ENCODE results near the gene ADAMTS5.

Gene ADAMTS5

GRCh38 chr21:26883768-26884167, 83.1 kb downstream of the ADAMTS5 start:
- DNase-seq (ENCODE audit: low read depth in 1 of 2, low spot score in 1 of 2): no peak
- no peak overlapping the region for H3K4me3 ChIP-seq (replicated peaks; ENCODE audit: insufficient read depth, low read length)
- TF ChIP-seq CTCF (IDR thresholded peaks at IDR 0.05; ENCODE audit: insufficient read depth, low read length) (no peak), POLR2AphosphoS5 (IDR thresholded peaks at IDR 0.05; ENCODE audit: low read depth) (no peak), SPI1 (IDR thresholded peaks at IDR 0.05; ENCODE audit: borderline replicate concordance, low read depth) (no peak), GABPA (IDR thresholded peaks at IDR 0.05; ENCODE audit: low read depth) (no peak), REST (IDR thresholded peaks at IDR 0.05; ENCODE audit: insufficient replicate concordance, low read depth) (no peak)

GRCh38 chr21:26881504-26882228, 85.2 kb downstream of the ADAMTS5 start:
- DNase-seq (ENCODE audit: low read depth in 1 of 2, low spot score in 1 of 2): no peak

More at GRCh38 chr21:26883768-26884167, 83.1 kb downstream of the ADAMTS5 start:
- Histone ChIP-seq H3K27ac (replicated peaks) (no peak overlapping the region), H3K27me3 (ENCODE audit: insufficient read depth, poor library complexity, severe bottlenecking) (no peaks in the 10 kb centered on the region)

More at GRCh38 chr21:26881504-26882228, 85.2 kb downstream of the ADAMTS5 start:
- Histone ChIP-seq H3K4me3 (replicated peaks; ENCODE audit: insufficient read depth, low read length) (no peak overlapping the region), H3K27ac (replicated peaks) (no peak overlapping the region), H3K27me3 (ENCODE audit: insufficient read depth, poor library complexity, severe bottlenecking) (no peaks in the 10 kb centered on the region)
- no peak for TF ChIP-seq REST (IDR thresholded peaks at IDR 0.05; ENCODE audit: insufficient replicate concordance, low read depth)
- TF ChIP-seq SPI1 (IDR thresholded peaks at IDR 0.05; ENCODE audit: borderline replicate concordance, low read depth): no peak
- TF ChIP-seq CTCF (IDR thresholded peaks at IDR 0.05; ENCODE audit: insufficient read depth, low read length): no peak
- TF ChIP-seq POLR2AphosphoS5 (IDR thresholded peaks at IDR 0.05; ENCODE audit: low read depth): no peak
- no peak for TF ChIP-seq GABPA (IDR thresholded peaks at IDR 0.05; ENCODE audit: low read depth)

All from HL-60 (cell line).